Activated B cell treated with CpG ODN at 0.5 μM for 24 hours (primary cell): Measurements from ENCODE around the gene QKI. TPM values are rescaled to one million over a fixed set of nuclear protein-coding genes. Genes with fewer than 3 reads are reported as not detected.
"Not testable (repeated sequence)": the region's sequence is repeated elsewhere in the genome, so short reads cannot be mapped to it uniquely, and the experiment has no call there.

Experiments
- ATAC-seq: fragments of 200-7000 bp; cut with Tn5 transposase; one replicate; pipeline ENCODE4 v1.10.0; 2021; ENCODE audit warnings: low read depth, mild to moderate bottlenecking, moderate library complexity
- CTCF ChIA-PET: fragments of 350-600 bp; sonication (Branson Sonifier 250); formaldehyde crosslinking; loops from one replicate; lab custom pipeline; 2021; ENCODE audit warnings: antibody characterized with exemption; lab: Charles Lee
- POLR2A ChIA-PET: fragments of 350-600 bp; sonication (Branson Sonifier 250); formaldehyde crosslinking; loops from one replicate; lab custom pipeline; 2021; ENCODE audit warnings: antibody characterized with exemption; lab: Charles Lee
- DNase-seq: peaks from one replicate; pipeline ENCODE4 v3.0.0; 2022
- H3K27ac Mint-ChIP-seq: one replicate; pipeline ENCODE4 v1.8.0; 2020; ENCODE audit warnings: mixed read lengths
- H3K27me3 Mint-ChIP-seq: one replicate; pipeline ENCODE4 v1.8.0; 2021; ENCODE audit warnings: mixed read lengths
- H3K36me3 Mint-ChIP-seq: one replicate; pipeline ENCODE4 v1.8.0; 2021; ENCODE audit warnings: low read depth, mixed read lengths
- H3K4me1 Mint-ChIP-seq: one replicate; pipeline ENCODE4 v1.8.0; 2021; ENCODE audit warnings: mixed read lengths
- H3K4me3 Mint-ChIP-seq: one replicate; pipeline ENCODE4 v1.8.0; 2020; ENCODE audit warnings: mild to moderate bottlenecking, mixed read lengths
- H3K9me3 Mint-ChIP-seq: one replicate; pipeline ENCODE4 v1.8.0; 2020; ENCODE audit warnings: mixed read lengths
- CTCF ChIP-seq: fragments of 200-600 bp; IDR thresholded peaks from one replicate; pipeline ENCODE4 v1.8.0; 2022; ENCODE audit warnings: antibody characterized with exemption, mild to moderate bottlenecking
- intact Hi-C: fragments of 100-400 bp; cut with micrococcal nuclease; formaldehyde crosslinking; loops from one replicate; pipeline ENCODE4 v1.15.1; 2024
- total RNA-seq: library from RNA; stranded (reverse); gene quantifications from 2 replicates; pipeline ENCODE4 v1.2.3, GENCODE V29; 2022

The QKI gene
- total RNA-seq, 1 donor from 2014 or later = 61.5 TPM

- ChIA-PET CTCF (interaction anchor here (1.0 to 2.0 kb wide), 2 partner anchors 526 to 528 kb away, joined by 3 to 7 read pairs; no protein-coding TSS in a partner anchor), POLR2A (no interaction called here)
- TF ChIP-seq CTCF = no peak
- Mint-ChIP-seq H3K4me1 (peaks cover 44% of the 10 kb centered on the region), H3K36me3 (no peaks in the 10 kb centered on the region), H3K27me3 (no peaks in the 10 kb centered on the region), H3K9me3 (no peaks in the 10 kb centered on the region), H3K27ac (no peak overlapping the region), H3K4me3 (no peak overlapping the region)
- ATAC-seq = no peak
- intact Hi-C loops = loop anchor here (2.0 kb wide), 1 partner anchor 15 kb away; no protein-coding TSS in a partner anchor
- no peak for DNase-seq
These were observed 15.4 kb downstream of the QKI start for GRCh38 chr6:163429858-163430448.

DNA sequence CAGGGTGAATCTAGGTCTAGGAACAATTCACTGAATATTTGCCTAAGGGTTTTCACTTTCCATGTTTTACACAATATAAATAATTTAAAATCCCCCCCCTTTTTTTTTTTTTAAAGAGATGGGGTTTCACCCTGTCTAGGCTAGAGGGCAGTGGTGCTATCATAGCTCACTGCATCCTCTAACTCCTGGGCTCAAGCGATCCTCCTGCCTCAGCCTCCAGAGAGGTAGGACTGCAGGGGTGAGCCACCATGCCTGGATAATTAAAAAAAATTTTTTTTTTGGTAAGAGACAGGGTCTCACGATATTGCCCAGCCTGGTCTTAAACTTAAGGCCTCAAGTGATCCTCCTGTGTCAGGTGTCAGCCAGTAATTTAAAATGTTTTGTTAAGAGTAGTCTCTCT, 17.8 kb downstream of the QKI start:
- ChIA-PET CTCF (no interaction called here), POLR2A (no interaction called here)
- DNase-seq (no peak), ATAC-seq (no peak)
- TF ChIP-seq CTCF = no peak
- H3K4me3 Mint-ChIP-seq = no peak overlapping the region
- no peaks in the 10 kb centered on the region for H3K27me3 Mint-ChIP-seq
- H3K27ac Mint-ChIP-seq = no peak overlapping the region
- H3K36me3 Mint-ChIP-seq = no peaks in the 10 kb centered on the region
- intact Hi-C loops = no loop called here
- no peaks in the 10 kb centered on the region for H3K9me3 Mint-ChIP-seq
- peaks cover 51% of the 10 kb centered on the region for H3K4me1 Mint-ChIP-seq

DNA sequence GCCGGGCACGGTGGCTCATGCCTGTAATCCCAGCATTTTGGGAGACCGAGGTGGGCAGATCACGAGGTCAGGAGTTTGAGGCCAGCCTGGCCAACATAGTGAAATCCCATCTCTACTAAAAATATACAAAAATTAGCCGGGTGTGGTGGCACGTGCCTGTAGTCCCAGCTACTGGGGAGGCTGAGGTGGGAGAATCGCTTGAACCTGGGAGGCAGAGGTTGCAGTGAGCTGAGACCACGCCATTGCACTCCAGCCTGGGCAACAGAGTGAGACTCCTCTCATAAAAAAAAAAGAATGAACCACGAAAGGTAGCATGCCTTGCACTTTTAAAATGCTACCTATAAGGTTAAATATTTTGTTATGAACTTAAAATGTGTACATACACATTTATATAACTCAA, 19.0 kb downstream of the QKI start:
- H3K4me3 Mint-ChIP-seq, H3K27ac Mint-ChIP-seq, POLR2A ChIA-PET, H3K27me3 Mint-ChIP-seq, H3K36me3 Mint-ChIP-seq, intact Hi-C loops, ATAC-seq, CTCF ChIA-PET, H3K9me3 Mint-ChIP-seq, DNase-seq: not testable (repeated sequence)
- H3K4me1 Mint-ChIP-seq = peaks cover 60% of the 10 kb centered on the region

- H3K27ac Mint-ChIP-seq = no peak overlapping the region
- ATAC-seq (no peak), DNase-seq (no peak)
- H3K4me3 Mint-ChIP-seq = no peak overlapping the region
- CTCF ChIA-PET = interaction anchor here (1.4 kb wide), 1 partner anchor 522 kb away, joined by 3 read pairs; no protein-coding TSS in a partner anchor
- peaks cover 60% of the 10 kb centered on the region for H3K4me1 Mint-ChIP-seq
- H3K27me3 Mint-ChIP-seq = no peaks in the 10 kb centered on the region
- H3K36me3 Mint-ChIP-seq = no peaks in the 10 kb centered on the region
- POLR2A ChIA-PET = no interaction called here
- intact Hi-C loops = no loop called here
- H3K9me3 Mint-ChIP-seq = no peaks in the 10 kb centered on the region
- TF ChIP-seq CTCF = no peak
These were observed 20.5 kb downstream of the QKI start for GRCh38 chr6:163435023-163435422.

- intact Hi-C loops = no loop called here
- TF ChIP-seq CTCF = no peak
- Mint-ChIP-seq H3K4me1 (peaks cover 63% of the 10 kb centered on the region), H3K9me3 (no peaks in the 10 kb centered on the region), H3K36me3 (no peaks in the 10 kb centered on the region), H3K4me3 (no peak overlapping the region), H3K27me3 (no peaks in the 10 kb centered on the region), H3K27ac (no peak overlapping the region)
- ATAC-seq = no peak
- ChIA-PET POLR2A (no interaction called here), CTCF (no interaction called here)
- DNase-seq = no peak
These were observed 22.3 kb downstream of the QKI start for GRCh38 chr6:163436843-163437242.
